ENCODE measurements around the gene PDPR. TPM values are rescaled to one million over a fixed set of nuclear protein-coding genes. Genes with fewer than 3 reads are reported as not detected.
"Not testable (repeated sequence)": the region's sequence is repeated elsewhere in the genome, so short reads cannot be mapped to it uniquely, and the experiment has no call there.

The PDPR gene
- 20.9 and 22.1 TPM in 2 replicates for total RNA-seq

GRCh38 chr16:70113982-70114826 lies at the start of gene PDPR:
PDPR (plus strand) TSS chr16:70114332; CDS start chr16:70120493, 6,161 bp downstream.
- peaks cover 34% of the 10 kb centered on the region for H3K4me1 Mint-ChIP-seq
- intact Hi-C loops (cut with micrococcal nuclease) = loop anchor here (1.0 to 5.0 kb wide), 2 partner anchors 49 to 982 kb away; partner anchors contain the start of genes CHTF8 and UTP4
- peaks cover 15% of the 10 kb centered on the region for H3K36me3 Mint-ChIP-seq (ENCODE audit: low read depth)
- peak; percentile 92 for DNase-seq
- H3K9me3 Mint-ChIP-seq, CTCF ChIA-PET, H3K27me3 Mint-ChIP-seq, POLR2A ChIA-PET: not testable (repeated sequence)
- ATAC-seq (ENCODE audit: low read depth) = peak; percentile 90
- peak within 1 kb of the TSS; percentile 82 for H3K27ac Mint-ChIP-seq
- peak within 1 kb of the TSS; percentile 87 for H3K4me3 Mint-ChIP-seq

- peak overlapping the region; percentile 83 for H3K4me3 Mint-ChIP-seq
- H3K27ac Mint-ChIP-seq = peak overlapping the region; percentile 63
- H3K9me3 Mint-ChIP-seq; CTCF ChIA-PET; H3K36me3 Mint-ChIP-seq (ENCODE audit: low read depth); H3K27me3 Mint-ChIP-seq; POLR2A ChIA-PET: not testable (repeated sequence)
- ATAC-seq (ENCODE audit: low read depth) (peak; percentile 26), DNase-seq (peak; percentile 57)
- H3K4me1 Mint-ChIP-seq = peaks cover 17% of the 10 kb centered on the region
- intact Hi-C loops (cut with micrococcal nuclease) = loop anchor here (1.0 kb wide), 1 partner anchor 49 kb away; the partner anchor contains the start of gene PDPR
These were observed 49.2 kb upstream of the PDPR start for GRCh38 chr16:70064841-70065370.

DNA sequence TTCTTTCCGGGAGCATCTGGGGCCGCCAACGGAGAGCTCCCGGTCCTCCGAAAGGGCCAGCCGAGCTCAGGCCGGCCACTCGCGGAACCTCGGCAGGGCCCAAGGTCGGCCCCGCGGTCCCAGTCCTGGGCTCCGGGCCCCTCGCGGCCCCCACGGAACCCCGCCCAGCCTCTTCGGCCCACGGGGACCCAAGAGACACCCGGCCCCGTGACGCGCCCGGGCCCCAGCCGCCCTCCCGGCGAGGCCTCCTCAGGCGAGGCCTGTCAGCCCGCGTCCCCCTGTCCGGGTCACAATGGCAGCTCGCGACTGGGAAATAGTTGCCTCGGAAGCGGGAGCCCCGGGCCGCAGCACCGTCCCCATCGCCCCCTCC lies 48.8 kb upstream of the PDPR start:
- H3K27me3 Mint-ChIP-seq; CTCF ChIA-PET; H3K9me3 Mint-ChIP-seq; POLR2A ChIA-PET; DNase-seq; H3K36me3 Mint-ChIP-seq (ENCODE audit: low read depth): not testable (repeated sequence)
- Mint-ChIP-seq H3K4me3 (peak overlapping the region; percentile 90), H3K27ac (peak overlapping the region; percentile 63), H3K4me1 (peaks cover 17% of the 10 kb centered on the region)
- intact Hi-C loops (cut with micrococcal nuclease) = loop anchor here (1.0 kb wide), 1 partner anchor 49 kb away; the partner anchor contains the start of gene PDPR
- peak; percentile 29 for ATAC-seq (ENCODE audit: low read depth)

GRCh38 chr16:70065746-70066658 lies 48.1 kb upstream of the PDPR start:
- H3K9me3 Mint-ChIP-seq; POLR2A ChIA-PET; CTCF ChIA-PET; H3K27me3 Mint-ChIP-seq; H3K36me3 Mint-ChIP-seq (ENCODE audit: low read depth): not testable (repeated sequence)
- Mint-ChIP-seq H3K27ac (peak overlapping the region; percentile 88), H3K4me1 (peaks cover 17% of the 10 kb centered on the region), H3K4me3 (peak overlapping the region; percentile 90)
- ATAC-seq (ENCODE audit: low read depth) = peak; percentile 93
- peak; percentile 90 for DNase-seq
- intact Hi-C loops (cut with micrococcal nuclease) = loop anchor here (1.0 kb wide), 1 partner anchor 48 kb away; the partner anchor contains the start of gene PDPR

- Mint-ChIP-seq H3K4me1 (peaks cover 16% of the 10 kb centered on the region), H3K4me3 (peak overlapping the region; percentile 66)
- intact Hi-C loops (cut with micrococcal nuclease); POLR2A ChIA-PET; H3K9me3 Mint-ChIP-seq; CTCF ChIA-PET; H3K27ac Mint-ChIP-seq; DNase-seq; H3K36me3 Mint-ChIP-seq (ENCODE audit: low read depth); H3K27me3 Mint-ChIP-seq; ATAC-seq (ENCODE audit: low read depth): not testable (repeated sequence)
These were observed 47.4 kb upstream of the PDPR start for GRCh38 chr16:70066751-70067150.

GRCh38 chr16:70079081-70079480 lies 35.1 kb upstream of the PDPR start:
- CTCF ChIA-PET; H3K9me3 Mint-ChIP-seq; H3K4me1 Mint-ChIP-seq; DNase-seq; POLR2A ChIA-PET; H3K36me3 Mint-ChIP-seq (ENCODE audit: low read depth); H3K27ac Mint-ChIP-seq; H3K27me3 Mint-ChIP-seq; H3K4me3 Mint-ChIP-seq; intact Hi-C loops (cut with micrococcal nuclease); ATAC-seq (ENCODE audit: low read depth): not testable (repeated sequence)

GRCh38 chr16:70081219-70081618 lies 32.9 kb upstream of the PDPR start:
- H3K27me3 Mint-ChIP-seq; H3K9me3 Mint-ChIP-seq; DNase-seq; H3K36me3 Mint-ChIP-seq (ENCODE audit: low read depth); H3K27ac Mint-ChIP-seq; intact Hi-C loops (cut with micrococcal nuclease); H3K4me3 Mint-ChIP-seq; CTCF ChIA-PET; ATAC-seq (ENCODE audit: low read depth); H3K4me1 Mint-ChIP-seq; POLR2A ChIA-PET: not testable (repeated sequence)

DNA sequence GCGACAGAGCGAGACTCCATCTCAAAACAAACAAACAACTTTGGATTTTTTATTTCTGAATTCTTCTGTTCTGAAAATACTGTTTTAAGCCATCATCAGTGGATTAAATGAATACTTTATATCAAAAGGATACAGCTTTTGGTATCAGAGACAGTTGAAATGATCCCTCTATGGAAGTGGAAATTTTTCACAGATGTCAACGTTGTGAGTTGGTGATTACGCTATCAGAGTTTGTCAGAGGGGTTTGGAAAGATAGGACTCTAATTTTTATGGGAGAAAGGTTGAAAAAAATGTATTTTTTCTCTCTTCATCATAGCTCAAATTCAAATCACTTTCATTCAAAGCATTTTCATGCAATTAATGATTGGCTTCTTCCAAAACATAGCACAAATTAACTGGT lies 30.2 kb upstream of the PDPR start:
- H3K27ac Mint-ChIP-seq; H3K4me3 Mint-ChIP-seq; H3K4me1 Mint-ChIP-seq; ATAC-seq (ENCODE audit: low read depth); H3K9me3 Mint-ChIP-seq; POLR2A ChIA-PET; CTCF ChIA-PET; H3K27me3 Mint-ChIP-seq; DNase-seq; intact Hi-C loops (cut with micrococcal nuclease); H3K36me3 Mint-ChIP-seq (ENCODE audit: low read depth): not testable (repeated sequence)

DNA sequence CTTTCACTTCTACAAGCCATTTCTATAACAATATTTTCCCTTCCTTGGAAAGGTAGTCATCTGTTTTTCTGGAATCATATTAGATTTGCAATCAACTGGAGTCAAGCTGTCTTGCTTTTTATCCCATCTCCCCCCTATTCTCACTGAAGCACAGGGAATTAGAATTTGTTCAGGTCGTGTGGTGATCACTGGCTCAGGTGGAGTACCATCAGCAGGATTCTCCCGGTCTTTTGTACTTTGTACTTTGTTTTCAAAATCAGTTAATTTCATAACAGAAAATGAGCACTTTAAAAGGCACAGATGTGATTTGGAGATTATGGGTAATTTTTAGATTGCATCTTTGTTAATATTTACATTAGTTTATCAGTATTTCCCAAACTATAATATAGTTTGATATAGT lies 26.0 kb upstream of the PDPR start:
- CTCF ChIA-PET; POLR2A ChIA-PET; H3K27ac Mint-ChIP-seq; H3K36me3 Mint-ChIP-seq (ENCODE audit: low read depth); intact Hi-C loops (cut with micrococcal nuclease); H3K4me3 Mint-ChIP-seq; DNase-seq; H3K9me3 Mint-ChIP-seq; ATAC-seq (ENCODE audit: low read depth); H3K27me3 Mint-ChIP-seq; H3K4me1 Mint-ChIP-seq: not testable (repeated sequence)

DNA sequence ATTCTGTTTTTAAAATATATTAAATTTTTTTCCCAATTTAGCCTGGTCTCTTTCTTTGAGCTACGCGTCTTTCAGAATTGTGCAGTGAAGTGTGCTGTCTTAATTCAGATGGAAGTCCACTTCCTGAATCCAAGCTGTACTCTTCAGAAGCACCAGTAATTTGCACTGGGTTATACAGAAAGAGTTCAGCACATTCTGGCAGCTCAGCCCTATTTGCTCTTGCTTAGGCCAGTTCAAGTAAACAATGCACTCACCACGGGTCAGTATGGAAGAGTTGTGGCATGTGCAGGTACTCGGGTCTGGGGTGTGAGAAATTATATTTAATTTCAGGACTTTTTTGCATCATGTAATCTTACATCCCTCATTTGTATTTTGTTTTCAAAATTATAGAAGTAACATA lies 25.3 kb upstream of the PDPR start:
- H3K4me1 Mint-ChIP-seq; H3K36me3 Mint-ChIP-seq (ENCODE audit: low read depth); H3K4me3 Mint-ChIP-seq; DNase-seq; intact Hi-C loops (cut with micrococcal nuclease); H3K9me3 Mint-ChIP-seq; H3K27me3 Mint-ChIP-seq; ATAC-seq (ENCODE audit: low read depth); H3K27ac Mint-ChIP-seq; POLR2A ChIA-PET; CTCF ChIA-PET: not testable (repeated sequence)

DNA sequence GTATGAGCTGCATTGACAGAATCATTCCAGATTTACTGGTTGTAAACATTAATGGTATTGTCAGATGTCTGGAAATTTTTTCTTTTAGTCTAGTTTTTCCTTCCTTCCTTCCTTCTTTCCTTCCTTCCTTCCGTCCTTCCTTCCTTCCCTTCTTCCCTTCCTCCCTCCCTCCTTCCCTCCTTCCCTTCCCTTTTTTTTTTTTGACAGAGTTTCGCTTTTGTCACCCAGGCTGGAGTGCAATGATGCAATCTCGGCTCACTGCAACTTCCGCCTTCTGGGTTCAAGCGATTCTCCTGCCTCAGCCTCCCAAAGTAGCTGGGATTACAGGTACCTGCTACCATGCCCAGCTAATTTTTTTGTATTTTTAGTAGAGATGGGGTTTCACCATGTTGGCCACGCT lies 24.8 kb upstream of the PDPR start:
- intact Hi-C loops (cut with micrococcal nuclease); H3K27ac Mint-ChIP-seq; H3K36me3 Mint-ChIP-seq (ENCODE audit: low read depth); CTCF ChIA-PET; H3K9me3 Mint-ChIP-seq; H3K4me3 Mint-ChIP-seq; ATAC-seq (ENCODE audit: low read depth); POLR2A ChIA-PET; H3K27me3 Mint-ChIP-seq; H3K4me1 Mint-ChIP-seq; DNase-seq: not testable (repeated sequence)

DNA sequence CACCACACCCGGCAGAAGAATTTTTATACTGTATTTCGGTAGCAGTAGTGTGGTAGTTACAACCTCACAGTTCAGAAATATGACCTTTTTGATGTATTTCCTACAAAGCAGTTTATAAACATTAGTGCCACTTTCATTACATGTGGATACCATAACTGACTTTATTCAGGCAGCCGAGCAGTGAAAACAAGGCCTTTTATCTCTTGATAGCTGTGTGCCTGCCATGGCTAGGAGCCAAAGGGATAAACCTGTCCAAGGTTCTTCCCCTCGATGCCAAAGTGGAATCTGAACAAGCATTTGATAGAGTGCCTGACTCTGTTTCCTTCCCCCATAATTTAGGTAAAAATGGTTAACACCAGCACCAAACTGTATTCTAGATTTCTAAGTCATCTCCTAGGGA lies 23.0 kb upstream of the PDPR start:
- H3K9me3 Mint-ChIP-seq; H3K27me3 Mint-ChIP-seq; POLR2A ChIA-PET; H3K4me1 Mint-ChIP-seq; intact Hi-C loops (cut with micrococcal nuclease); CTCF ChIA-PET; H3K4me3 Mint-ChIP-seq; ATAC-seq (ENCODE audit: low read depth); H3K27ac Mint-ChIP-seq; DNase-seq; H3K36me3 Mint-ChIP-seq (ENCODE audit: low read depth): not testable (repeated sequence)

Data from activated B cell treated with CpG ODN at 0.5 μM for 24 hours (primary cell).